ENCODE results near the gene CENPO.

Gene CENPO

GRCh38 chr2:24844023-24844685 lies 50.9 kb downstream of the CENPO start:
- Histone ChIP-seq H3K27me3 (ENCODE audit: control insufficient read depth in 1 of 2, insufficient read depth in 1 of 2, low read length in 2 of 2) (no peaks in the 10 kb centered on the region), H3K4me1 (ENCODE audit: control insufficient read depth, insufficient read depth, low read depth, low read length) (peaks cover 4% of the 10 kb centered on the region), H4K91ac (ENCODE audit: low read length) (no peak overlapping the region), H3K4me2 (ENCODE audit: low read length, poor library complexity, severe bottlenecking) (no peak overlapping the region), H3K4ac (ENCODE audit: low read depth in 1 of 2, low read length in 2 of 2) (no peak overlapping the region), H3K14ac (ENCODE audit: low read length in 2 of 2) (no peak overlapping the region), H2BK120ac (ENCODE audit: low read depth, low read length) (no peak overlapping the region), H2BK5ac (ENCODE audit: low read depth, low read length, poor library complexity, severe bottlenecking) (no peak overlapping the region), H2BK15ac (ENCODE audit: low read depth, poor library complexity, severe bottlenecking) (no peak overlapping the region), H3K27ac (ENCODE audit: low read length, poor library complexity, severe bottlenecking) (no peak overlapping the region), H3K36me3 (ENCODE audit: control insufficient read depth in 1 of 2, insufficient read depth in 2 of 2, low read depth in 1 of 2, low read length in 2 of 2) (peaks cover 0 to 39% of the 10 kb centered on the region in 2 experiments), H2BK12ac (ENCODE audit: low read length in 2 of 2) (peak overlapping the region in 1 of 2 experiments; percentile 23), H3K23ac (ENCODE audit: low read length in 2 of 2) (no peak overlapping the region), H3K79me1 (replicated peaks; ENCODE audit: low read length, poor library complexity, severe bottlenecking) (peaks cover 2% of the 10 kb centered on the region), H3K4me3 (ENCODE audit: insufficient read depth in 1 of 2, low read depth in 1 of 2, low read length in 2 of 2) (no peak overlapping the region), H4K8ac (ENCODE audit: low read length) (no peak overlapping the region), H2AFZ (ENCODE audit: low read depth, low read length) (no peak overlapping the region), H2AK5ac (ENCODE audit: low read length, severe bottlenecking) (no peak overlapping the region), H3K9me3 (ENCODE audit: control insufficient read depth, low read length) (no peaks in the 10 kb centered on the region), H3K18ac (ENCODE audit: low read depth in 1 of 2, low read length in 2 of 2) (no peak overlapping the region), H3K9ac (ENCODE audit: low read length) (no peak overlapping the region)
- no peak for DNase-seq
- WGBS = 97% methylated on average over 9 of the region's 9 CpGs

DNA sequence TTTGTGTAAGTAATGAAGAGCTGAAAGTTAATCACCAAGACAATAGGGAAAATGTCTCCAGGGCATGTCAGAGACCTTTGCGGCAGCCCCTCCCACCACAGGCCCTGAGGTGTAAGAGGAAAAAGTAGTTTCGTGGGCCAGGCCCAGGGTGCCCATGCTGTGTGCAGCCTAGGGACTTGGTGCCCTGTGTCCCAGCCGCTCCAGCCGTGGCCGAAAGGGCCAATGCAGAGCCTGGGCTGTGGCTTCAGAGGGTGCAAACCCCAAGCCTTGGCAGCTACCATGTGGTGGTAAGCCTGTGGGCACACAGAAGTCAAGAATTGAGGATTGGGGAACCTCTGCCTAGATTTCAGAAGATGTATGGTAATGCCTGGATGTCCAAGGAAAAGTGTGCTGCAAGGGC lies 52.5 kb downstream of the CENPO start:
- Histone ChIP-seq H3K27ac (ENCODE audit: low read length, poor library complexity, severe bottlenecking) (no peak overlapping the region), H3K36me3 (ENCODE audit: control insufficient read depth in 1 of 2, insufficient read depth in 2 of 2, low read depth in 1 of 2, low read length in 2 of 2) (peaks cover 0 to 27% of the 10 kb centered on the region in 2 experiments), H3K9me3 (ENCODE audit: control insufficient read depth, low read length) (no peaks in the 10 kb centered on the region), H3K9ac (ENCODE audit: low read length) (no peak overlapping the region), H4K91ac (ENCODE audit: low read length) (no peak overlapping the region), H2BK12ac (ENCODE audit: low read length in 2 of 2) (no peak overlapping the region), H2BK5ac (ENCODE audit: low read depth, low read length, poor library complexity, severe bottlenecking) (no peak overlapping the region), H3K4ac (ENCODE audit: low read depth in 1 of 2, low read length in 2 of 2) (no peak overlapping the region), H3K18ac (ENCODE audit: low read depth in 1 of 2, low read length in 2 of 2) (no peak overlapping the region), H3K27me3 (ENCODE audit: control insufficient read depth in 1 of 2, insufficient read depth in 1 of 2, low read length in 2 of 2) (no peaks in the 10 kb centered on the region), H2BK120ac (ENCODE audit: low read depth, low read length) (no peak overlapping the region), H2AFZ (ENCODE audit: low read depth, low read length) (no peak overlapping the region), H2BK15ac (ENCODE audit: low read depth, poor library complexity, severe bottlenecking) (no peak overlapping the region), H3K4me1 (ENCODE audit: control insufficient read depth, insufficient read depth, low read depth, low read length) (peaks cover 2% of the 10 kb centered on the region), H3K4me2 (ENCODE audit: low read length, poor library complexity, severe bottlenecking) (no peak overlapping the region), H2AK5ac (ENCODE audit: low read length, severe bottlenecking) (no peak overlapping the region), H3K79me1 (replicated peaks; ENCODE audit: low read length, poor library complexity, severe bottlenecking) (peaks cover 2% of the 10 kb centered on the region), H3K14ac (ENCODE audit: low read length in 2 of 2) (no peak overlapping the region), H3K23ac (ENCODE audit: low read length in 2 of 2) (no peak overlapping the region), H3K4me3 (ENCODE audit: insufficient read depth in 1 of 2, low read depth in 1 of 2, low read length in 2 of 2) (no peak overlapping the region), H4K8ac (ENCODE audit: low read length) (no peak overlapping the region)
- 95% methylated on average over 5 of the region's 5 CpGs for WGBS
- no peak for DNase-seq

- Histone ChIP-seq H2BK5ac (ENCODE audit: low read depth, low read length, poor library complexity, severe bottlenecking) (no peak overlapping the region), H2BK12ac (ENCODE audit: low read length in 2 of 2) (peak overlapping the region; percentile 1 to 18), H3K4me2 (ENCODE audit: low read length, poor library complexity, severe bottlenecking) (no peak overlapping the region), H3K14ac (ENCODE audit: low read length in 2 of 2) (no peak overlapping the region), H3K23ac (ENCODE audit: low read length in 2 of 2) (no peak overlapping the region), H3K27me3 (ENCODE audit: control insufficient read depth in 1 of 2, insufficient read depth in 1 of 2, low read length in 2 of 2) (no peaks in the 10 kb centered on the region), H2AFZ (ENCODE audit: low read depth, low read length) (no peak overlapping the region), H3K9ac (ENCODE audit: low read length) (no peak overlapping the region), H4K91ac (ENCODE audit: low read length) (peak overlapping the region; percentile 52), H3K36me3 (ENCODE audit: control insufficient read depth in 1 of 2, insufficient read depth in 2 of 2, low read depth in 1 of 2, low read length in 2 of 2) (peaks cover 0 to 8% of the 10 kb centered on the region in 2 experiments), H3K9me3 (ENCODE audit: control insufficient read depth, low read length) (no peaks in the 10 kb centered on the region), H3K4me1 (ENCODE audit: control insufficient read depth, insufficient read depth, low read depth, low read length) (peaks cover 7% of the 10 kb centered on the region), H2BK120ac (ENCODE audit: low read depth, low read length) (peak overlapping the region; percentile 54), H3K79me1 (replicated peaks; ENCODE audit: low read length, poor library complexity, severe bottlenecking) (peaks cover 6% of the 10 kb centered on the region), H2BK15ac (ENCODE audit: low read depth, poor library complexity, severe bottlenecking) (no peak overlapping the region), H3K4me3 (ENCODE audit: insufficient read depth in 1 of 2, low read depth in 1 of 2, low read length in 2 of 2) (no peak overlapping the region), H4K8ac (ENCODE audit: low read length) (peak overlapping the region; percentile 90), H2AK5ac (ENCODE audit: low read length, severe bottlenecking) (no peak overlapping the region), H3K18ac (ENCODE audit: low read depth in 1 of 2, low read length in 2 of 2) (peak overlapping the region; percentile 31 to 73), H3K4ac (ENCODE audit: low read depth in 1 of 2, low read length in 2 of 2) (no peak overlapping the region), H3K27ac (ENCODE audit: low read length, poor library complexity, severe bottlenecking) (no peak overlapping the region)
- 83% methylated on average over 6 of the region's 7 CpGs for WGBS
- no peak for DNase-seq
These were observed 57.7 kb downstream of the CENPO start for GRCh38 chr2:24850944-24851343.

DNA sequence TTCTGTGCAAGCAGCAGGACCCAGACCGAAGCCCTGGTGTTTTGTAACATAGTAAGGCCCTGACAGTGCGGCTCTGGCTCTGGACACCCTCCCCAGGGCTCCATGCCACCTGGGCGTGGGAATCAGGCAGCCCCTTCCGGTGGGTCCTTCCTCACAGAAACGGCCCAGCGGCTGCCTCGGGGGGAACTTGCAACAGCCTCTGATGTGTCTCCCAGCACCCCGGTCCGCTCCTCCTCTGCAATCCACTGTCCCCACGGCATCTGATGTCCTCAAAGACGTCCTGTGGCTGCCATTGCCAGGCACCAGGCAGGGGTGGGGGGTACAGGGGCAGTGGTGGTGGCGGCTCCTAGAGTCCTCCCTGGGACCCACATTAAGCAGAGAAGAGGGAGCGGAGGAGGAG lies 58.8 kb downstream of the CENPO start:
- Histone ChIP-seq H2BK5ac (ENCODE audit: low read depth, low read length, poor library complexity, severe bottlenecking) (no peak overlapping the region), H3K23ac (ENCODE audit: low read length in 2 of 2) (no peak overlapping the region), H3K14ac (ENCODE audit: low read length in 2 of 2) (no peak overlapping the region), H2AK5ac (ENCODE audit: low read length, severe bottlenecking) (no peak overlapping the region), H3K79me1 (replicated peaks; ENCODE audit: low read length, poor library complexity, severe bottlenecking) (peaks cover 9% of the 10 kb centered on the region), H3K9me3 (ENCODE audit: control insufficient read depth, low read length) (no peaks in the 10 kb centered on the region), H2BK15ac (ENCODE audit: low read depth, poor library complexity, severe bottlenecking) (no peak overlapping the region), H3K27me3 (ENCODE audit: control insufficient read depth in 1 of 2, insufficient read depth in 1 of 2, low read length in 2 of 2) (no peaks in the 10 kb centered on the region), H3K4me1 (ENCODE audit: control insufficient read depth, insufficient read depth, low read depth, low read length) (peaks cover 8% of the 10 kb centered on the region), H3K4me3 (ENCODE audit: insufficient read depth in 1 of 2, low read depth in 1 of 2, low read length in 2 of 2) (no peak overlapping the region), H3K18ac (ENCODE audit: low read depth in 1 of 2, low read length in 2 of 2) (peak overlapping the region in 1 of 2 experiments; percentile 55), H3K27ac (ENCODE audit: low read length, poor library complexity, severe bottlenecking) (no peak overlapping the region), H3K36me3 (ENCODE audit: control insufficient read depth in 1 of 2, insufficient read depth in 2 of 2, low read depth in 1 of 2, low read length in 2 of 2) (peaks cover 0 to 8% of the 10 kb centered on the region in 2 experiments), H2BK120ac (ENCODE audit: low read depth, low read length) (no peak overlapping the region), H2BK12ac (ENCODE audit: low read length in 2 of 2) (peak overlapping the region; percentile 38 to 49), H3K4me2 (ENCODE audit: low read length, poor library complexity, severe bottlenecking) (no peak overlapping the region), H3K4ac (ENCODE audit: low read depth in 1 of 2, low read length in 2 of 2) (peak overlapping the region in 1 of 2 experiments; percentile 37), H4K8ac (ENCODE audit: low read length) (no peak overlapping the region), H4K91ac (ENCODE audit: low read length) (peak overlapping the region; percentile 90), H3K9ac (ENCODE audit: low read length) (no peak overlapping the region), H2AFZ (ENCODE audit: low read depth, low read length) (no peak overlapping the region)
- WGBS = over 99% methylated on average over 13 of the region's 13 CpGs
- no peak for DNase-seq
